K562 (cell line): ENCODE data around the gene CZIB. TPM values are rescaled to one million over a fixed set of nuclear protein-coding genes. Genes with fewer than 3 reads are reported as not detected.
A peak's percentile ranks its signal among the peaks of the same experiment; 100 is the strongest.

ENCODE experiments used
- ARID1B ChIP-seq: fragments of 450-650 bp; IDR thresholded peaks from 2 replicates; pipeline ENCODE4 v1.6.1; 2016; ENCODE audit warnings: antibody characterized with exemption, mild to moderate bottlenecking, inconsistent platforms
- BCL6 ChIP-seq: fragments of 250-450 bp; sonication (Bioruptor Pico); IDR thresholded peaks from 2 replicates; pipeline ENCODE4 v1.4.0; 2020
- EWSR1 ChIP-seq: fragments of 450-650 bp; IDR thresholded peaks from 2 replicates; pipeline ENCODE4 v1.6.1; 2018; ENCODE audit warnings: borderline replicate concordance, mild to moderate bottlenecking, low read depth, moderate library complexity; ENCODE audit not compliant: partially characterized antibody
- FOXK1 ChIP-seq: sonication (generic); formaldehyde crosslinking; IDR thresholded peaks from 2 replicates; pipeline ENCODE4 v1.8.0; 2022; ENCODE audit warnings: missing genetic modification reagents, mild to moderate bottlenecking, borderline replicate concordance
- GABPA ChIP-seq: fragments of 200-800 bp; sonication (Bioruptor generic); conservative IDR thresholded peaks from 2 replicates; pipeline ENCODE4 v1.6.1; 2016; ENCODE audit warnings: low read depth, missing genetic modification characterization, missing compliant biosample characterization
- GTF2A2 ChIP-seq: IDR thresholded peaks from 2 replicates; pipeline ENCODE4 v1.6.1; 2016; ENCODE audit warnings: mild to moderate bottlenecking, missing genetic modification characterization, missing compliant biosample characterization
- PHB ChIP-seq: fragments of 250-450 bp; sonication (Bioruptor Pico); IDR thresholded peaks from 2 replicates; pipeline ENCODE4 v1.5.0; 2021
- POLR2AphosphoS5 ChIP-seq: IDR thresholded peaks from 2 replicates; pipeline ENCODE4 v1.6.1; 2011; ENCODE audit warnings: mild to moderate bottlenecking, low read depth, low read length, moderate library complexity; ENCODE audit not compliant: control insufficient read depth, insufficient read depth
- POLR3A ChIP-seq: IDR thresholded peaks from 2 replicates; pipeline ENCODE4 v1.6.1; 2011; ENCODE audit warnings: borderline replicate concordance, mild to moderate bottlenecking, moderate library complexity; ENCODE audit not compliant: insufficient read length, insufficient read depth; ENCODE audit errors: extremely low read depth
- PTTG1 ChIP-seq: fragments of 450-650 bp; IDR thresholded peaks from 2 replicates; pipeline ENCODE4 v1.6.1; 2016; ENCODE audit warnings: low read depth, mild to moderate bottlenecking, missing genetic modification characterization, missing compliant biosample characterization
- SIN3A ChIP-seq, 2 experiments: fragments of 150-350 bp in 1 of 2; IDR thresholded peaks; 2 replicates each; pipeline ENCODE4 v1.6.1; 2011 to 2016; ENCODE audit warnings: borderline replicate concordance in 2 of 2, low read depth in 2 of 2, low read length in 2 of 2, mild to moderate bottlenecking in 2 of 2, moderate library complexity in 2 of 2; ENCODE audit not compliant: control insufficient read depth in 1 of 2
- SRSF9 ChIP-seq: fragments of 200-400 bp; formaldehyde crosslinking; IDR thresholded peaks from 2 replicates; pipeline ENCODE4 v1.6.1; 2017; ENCODE audit warnings: low read depth, low read length, borderline replicate concordance
- TBL1XR1 ChIP-seq, 2 experiments: IDR thresholded peaks; 2 replicates each; pipeline ENCODE4 v1.6.1; 2012; ENCODE audit warnings: improper control_type of control experiment in 2 of 2, low read length in 2 of 2, mild to moderate bottlenecking in 1 of 2
- TBP ChIP-seq: optimal IDR thresholded peaks from 2 replicates; pipeline ENCODE3; 2011; ENCODE audit warnings: low read depth, low read length, improper control_type of control experiment
- TSC22D4 ChIP-seq: fragments of 450-650 bp; IDR thresholded peaks from 2 replicates; pipeline ENCODE4 v1.6.1; 2016; ENCODE audit warnings: missing genetic modification characterization, missing biosample characterization, control low read depth
- ZNF12 ChIP-seq: sonication (generic); formaldehyde crosslinking; IDR thresholded peaks from 2 replicates; pipeline ENCODE4 v1.4.0; 2020; ENCODE audit warnings: mild to moderate bottlenecking, missing genetic modification reagents
- ZNF41 ChIP-seq: fragments of 250-450 bp; sonication (Bioruptor Pico); conservative IDR thresholded peaks from 2 replicates; pipeline ENCODE4 v1.4.0; 2020; ENCODE audit warnings: mild to moderate bottlenecking
- ZNF778 ChIP-seq: fragments of 450-650 bp; formaldehyde crosslinking; IDR thresholded peaks from 2 replicates; pipeline ENCODE4 v1.4.0; 2020; ENCODE audit warnings: mild to moderate bottlenecking, moderate library complexity
- ZNF830 ChIP-seq: fragments of 250-450 bp; sonication (Bioruptor Pico); IDR thresholded peaks from 2 replicates; pipeline ENCODE4 v1.5.0; 2021; ENCODE audit warnings: mild to moderate bottlenecking
- polyA plus RNA-seq, 8 experiments: library from polyadenylated mRNA; depleted of rRNA in 4 of 8; stranded (reverse) in 5 of 8; unstranded in 3 of 8; fragments of >200 nt; fragmentation: Nextera tagmentation in 2 of 8; fragmentation: Illumina TruSeq in 1 of 8; extraction: Ambion mirVana in 2 of 8; extraction: Trizol in 1 of 8; gene quantifications; 2 replicates each; pipeline versions ENCODE4 v1.2.1 to v1.2.3, GENCODE V29; 2011 to 2014; ENCODE audit warnings: inconsistent platforms in 1 of 8, missing spikeins in 1 of 8
- total RNA-seq, 7 experiments: library from RNA; depleted of rRNA in 6 of 7; stranded (reverse); fragments of >200 nt in 6 of 7; fragmentation: Illumina TruSeq in 2 of 7; extraction: Trizol in 2 of 7; gene quantifications; 2 replicates each; pipeline versions ENCODE4 v1.2.1 to v1.2.3, GENCODE V29; 2011 to 2021; ENCODE audit warnings: low replicate concordance in 1 of 7
- TF ChIP-seq, protein P1 (sequence below): fragments of 450-650 bp; formaldehyde crosslinking; IDR thresholded peaks from 2 replicates; pipeline ENCODE4 v1.4.0; 2022; ENCODE audit warnings: missing genetic modification characterization
- TF ChIP-seq, protein P2 (sequence below): fragments of 450-650 bp; IDR thresholded peaks from 2 replicates; pipeline ENCODE4 v1.6.1; 2017; ENCODE audit warnings: antibody characterized with exemption
- TF ChIP-seq, protein P3 (sequence below): fragments of 250-450 bp; sonication (Bioruptor Pico); IDR thresholded peaks from 2 replicates; pipeline ENCODE4 v1.5.1; 2021; ENCODE audit warnings: mild to moderate bottlenecking

The CZIB gene
- total and polyA plus RNA-seq, 9 of the 15 experiments (the other 6 are each of a cell fraction or from before 2014, with no cell fraction given): 52.6 to 111 (median 80.0) TPM

DNA sequence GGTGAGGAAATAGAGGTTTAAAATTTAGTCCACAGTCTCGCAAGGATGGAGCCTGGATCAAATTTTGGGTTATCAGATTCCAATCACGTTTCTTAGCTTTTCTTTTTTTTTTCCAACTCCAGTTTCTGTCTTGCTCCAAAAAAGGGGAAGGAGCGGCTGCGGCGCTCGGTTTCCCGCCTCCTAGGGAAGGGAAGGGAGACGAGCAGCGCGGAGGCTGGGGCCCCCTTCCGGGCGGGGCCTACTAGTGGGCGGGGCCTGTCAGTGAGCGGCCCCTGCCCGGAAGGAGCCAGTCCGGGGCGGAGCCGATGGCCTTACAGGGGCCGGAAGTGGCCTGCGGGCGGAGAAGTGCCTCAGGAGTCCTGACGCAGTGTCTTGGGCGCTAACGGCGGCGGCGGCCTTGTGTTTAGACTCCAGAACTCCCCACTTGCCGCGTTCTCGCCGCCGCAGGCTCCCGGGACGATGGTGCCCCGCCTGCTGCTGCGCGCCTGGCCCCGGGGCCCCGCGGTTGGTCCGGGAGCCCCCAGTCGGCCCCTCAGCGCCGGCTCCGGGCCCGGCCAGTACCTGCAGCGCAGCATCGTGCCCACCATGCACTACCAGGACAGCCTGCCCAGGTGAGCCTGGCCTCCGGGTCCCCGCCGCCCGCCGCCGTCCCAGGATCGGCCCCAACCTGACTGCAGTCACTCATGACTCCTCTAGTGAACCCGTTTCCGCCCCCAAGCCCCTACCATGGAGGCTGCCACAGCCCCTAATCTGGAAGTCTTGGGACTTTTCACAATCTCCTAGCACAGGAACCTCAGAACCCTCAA is 23.7 kb downstream of the CZIB start, which contains the start of gene CPT2 (continued):
- TF ChIP-seq PHB (peak; percentile 50; the same call in 1 of the 2 replicates), ARID1B (no peak; the same call in 1 of the 2 replicates), SIN3A (IDR thresholded peaks at IDR 0.05; ENCODE audit: borderline replicate concordance in 2 of 2, control insufficient read depth in 1 of 2, low read depth in 2 of 2, low read length in 2 of 2) (0 out of 4 replicates have a peak, but pooled peaks of 1 of the 2 experiments have one; percentile 25), GABPA (tag) (peak; percentile 96), ZNF12 (CRISPR knock-in tag) (no peak; the same call in 1 of the 2 replicates), ZNF830 (CRISPR knock-in tag) (no peak), EWSR1 (no peak), ZNF41 (CRISPR knock-in tag) (no peak), TBP (peak; percentile 71), TBL1XR1 (IDR thresholded peaks at IDR 0.05; ENCODE audit: low read length in 2 of 2) (no peak), SRSF9 (no peak), TSC22D4 (no peak), BCL6 (CRISPR knock-in tag) (no peak), GTF2A2 (tag) (no peak), POLR3A (no peak), ZNF778 (no peak), POLR2AphosphoS5 (peak; percentile 95), FOXK1 (CRISPR knock-in tag) (no peak), PTTG1 (no peak)
- TF ChIP-seq, protein P1, sequence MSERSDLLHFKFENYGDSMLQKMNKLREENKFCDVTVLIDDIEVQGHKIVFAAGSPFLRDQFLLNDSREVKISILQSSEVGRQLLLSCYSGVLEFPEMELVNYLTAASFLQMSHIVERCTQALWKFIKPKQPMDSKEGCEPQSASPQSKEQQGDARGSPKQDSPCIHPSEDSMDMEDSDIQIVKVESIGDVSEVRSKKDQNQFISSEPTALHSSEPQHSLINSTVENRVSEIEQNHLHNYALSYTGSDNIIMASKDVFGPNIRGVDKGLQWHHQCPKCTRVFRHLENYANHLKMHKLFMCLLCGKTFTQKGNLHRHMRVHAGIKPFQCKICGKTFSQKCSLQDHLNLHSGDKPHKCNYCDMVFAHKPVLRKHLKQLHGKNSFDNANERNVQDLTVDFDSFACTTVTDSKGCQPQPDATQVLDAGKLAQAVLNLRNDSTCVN (CRISPR knock-in tag): no peak
- TF ChIP-seq, protein P2, sequence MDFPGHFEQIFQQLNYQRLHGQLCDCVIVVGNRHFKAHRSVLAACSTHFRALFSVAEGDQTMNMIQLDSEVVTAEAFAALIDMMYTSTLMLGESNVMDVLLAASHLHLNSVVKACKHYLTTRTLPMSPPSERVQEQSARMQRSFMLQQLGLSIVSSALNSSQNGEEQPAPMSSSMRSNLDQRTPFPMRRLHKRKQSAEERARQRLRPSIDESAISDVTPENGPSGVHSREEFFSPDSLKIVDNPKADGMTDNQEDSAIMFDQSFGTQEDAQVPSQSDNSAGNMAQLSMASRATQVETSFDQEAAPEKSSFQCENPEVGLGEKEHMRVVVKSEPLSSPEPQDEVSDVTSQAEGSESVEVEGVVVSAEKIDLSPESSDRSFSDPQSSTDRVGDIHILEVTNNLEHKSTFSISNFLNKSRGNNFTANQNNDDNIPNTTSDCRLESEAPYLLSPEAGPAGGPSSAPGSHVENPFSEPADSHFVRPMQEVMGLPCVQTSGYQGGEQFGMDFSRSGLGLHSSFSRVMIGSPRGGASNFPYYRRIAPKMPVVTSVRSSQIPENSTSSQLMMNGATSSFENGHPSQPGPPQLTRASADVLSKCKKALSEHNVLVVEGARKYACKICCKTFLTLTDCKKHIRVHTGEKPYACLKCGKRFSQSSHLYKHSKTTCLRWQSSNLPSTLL: no peak
- TF ChIP-seq, protein P3, sequence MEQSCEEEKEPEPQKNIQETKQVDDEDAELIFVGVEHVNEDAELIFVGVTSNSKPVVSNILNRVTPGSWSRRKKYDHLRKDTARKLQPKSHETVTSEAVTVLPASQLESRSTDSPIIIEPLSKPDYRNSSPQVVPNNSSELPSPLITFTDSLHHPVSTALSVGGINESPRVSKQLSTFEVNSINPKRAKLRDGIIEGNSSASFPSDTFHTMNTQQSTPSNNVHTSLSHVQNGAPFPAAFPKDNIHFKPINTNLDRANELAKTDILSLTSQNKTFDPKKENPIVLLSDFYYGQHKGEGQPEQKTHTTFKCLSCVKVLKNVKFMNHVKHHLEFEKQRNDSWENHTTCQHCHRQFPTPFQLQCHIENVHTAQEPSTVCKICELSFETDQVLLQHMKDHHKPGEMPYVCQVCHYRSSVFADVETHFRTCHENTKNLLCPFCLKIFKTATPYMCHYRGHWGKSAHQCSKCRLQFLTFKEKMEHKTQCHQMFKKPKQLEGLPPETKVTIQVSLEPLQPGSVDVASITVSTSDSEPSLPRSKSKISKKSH (CRISPR knock-in tag): no peak
